Retinal pigment epithelial cell (primary cell): ENCODE results near the gene EP400.

Source experiments
- DNase-seq: peaks from one replicate; pipeline ENCODE4 v3.0.0-alpha.2; 2010; ENCODE audit warnings: low read depth
- H3K4me3 ChIP-seq: 2 replicates; pipeline ENCODE4 v1.5.1; 2011; ENCODE audit warnings: mild to moderate bottlenecking, low read length, control low read depth, moderate library complexity
- TF ChIP-seq, protein P1 (sequence below): conservative IDR thresholded peaks from 2 replicates; pipeline ENCODE4 v1.5.1; 2011; ENCODE audit warnings: low read depth, low read length, control low read depth, inconsistent platforms

EP400 gene

DNA sequence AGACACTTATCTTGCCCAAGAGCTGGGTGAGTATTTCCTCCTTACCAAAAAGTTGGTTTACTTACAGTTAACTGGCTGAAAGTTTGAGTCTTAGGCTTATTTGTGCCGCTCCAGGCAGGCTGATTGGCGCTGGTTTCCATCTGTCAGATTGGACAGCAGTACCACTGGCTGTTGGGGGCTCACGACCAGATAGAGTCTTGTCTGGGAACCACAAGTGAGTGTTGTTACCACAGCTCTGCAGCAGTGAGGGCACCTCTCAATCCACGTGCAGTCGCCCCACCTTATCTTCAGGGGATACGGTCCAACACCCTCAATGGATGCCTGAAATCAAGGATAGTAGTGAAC is 135.5 kb downstream of the EP400 start:
- TF ChIP-seq, protein P1, sequence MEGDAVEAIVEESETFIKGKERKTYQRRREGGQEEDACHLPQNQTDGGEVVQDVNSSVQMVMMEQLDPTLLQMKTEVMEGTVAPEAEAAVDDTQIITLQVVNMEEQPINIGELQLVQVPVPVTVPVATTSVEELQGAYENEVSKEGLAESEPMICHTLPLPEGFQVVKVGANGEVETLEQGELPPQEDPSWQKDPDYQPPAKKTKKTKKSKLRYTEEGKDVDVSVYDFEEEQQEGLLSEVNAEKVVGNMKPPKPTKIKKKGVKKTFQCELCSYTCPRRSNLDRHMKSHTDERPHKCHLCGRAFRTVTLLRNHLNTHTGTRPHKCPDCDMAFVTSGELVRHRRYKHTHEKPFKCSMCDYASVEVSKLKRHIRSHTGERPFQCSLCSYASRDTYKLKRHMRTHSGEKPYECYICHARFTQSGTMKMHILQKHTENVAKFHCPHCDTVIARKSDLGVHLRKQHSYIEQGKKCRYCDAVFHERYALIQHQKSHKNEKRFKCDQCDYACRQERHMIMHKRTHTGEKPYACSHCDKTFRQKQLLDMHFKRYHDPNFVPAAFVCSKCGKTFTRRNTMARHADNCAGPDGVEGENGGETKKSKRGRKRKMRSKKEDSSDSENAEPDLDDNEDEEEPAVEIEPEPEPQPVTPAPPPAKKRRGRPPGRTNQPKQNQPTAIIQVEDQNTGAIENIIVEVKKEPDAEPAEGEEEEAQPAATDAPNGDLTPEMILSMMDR: no peak
- H3K4me3 ChIP-seq: peak overlapping the region; percentile 72
- no peak for DNase-seq

DNA sequence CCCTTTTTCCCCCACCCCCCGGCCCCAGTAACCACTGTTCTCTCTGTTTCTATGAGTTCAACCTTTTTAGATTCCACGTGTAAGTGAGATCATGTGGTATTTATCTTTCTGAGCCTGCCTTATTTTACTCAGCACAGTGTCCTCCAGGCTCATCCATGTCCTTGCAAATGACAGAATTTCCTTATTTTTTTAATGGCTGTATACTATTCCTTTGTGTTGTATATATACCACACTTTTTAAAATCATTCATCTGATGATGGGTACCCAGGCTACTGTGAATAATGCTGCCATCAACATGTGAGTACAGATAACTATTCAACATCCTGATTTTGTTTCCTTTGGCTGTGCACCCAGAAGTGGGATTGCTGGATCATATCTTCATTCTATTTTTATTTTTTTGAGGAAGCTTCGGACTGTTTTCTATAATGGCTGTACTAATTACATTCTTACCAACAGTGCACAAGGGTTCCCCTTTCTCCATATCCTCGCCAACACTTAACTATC is 139.7 kb downstream of the EP400 start:
- TF ChIP-seq, protein P1: no peak
- no peak for DNase-seq
- no peak overlapping the region for H3K4me3 ChIP-seq

DNA sequence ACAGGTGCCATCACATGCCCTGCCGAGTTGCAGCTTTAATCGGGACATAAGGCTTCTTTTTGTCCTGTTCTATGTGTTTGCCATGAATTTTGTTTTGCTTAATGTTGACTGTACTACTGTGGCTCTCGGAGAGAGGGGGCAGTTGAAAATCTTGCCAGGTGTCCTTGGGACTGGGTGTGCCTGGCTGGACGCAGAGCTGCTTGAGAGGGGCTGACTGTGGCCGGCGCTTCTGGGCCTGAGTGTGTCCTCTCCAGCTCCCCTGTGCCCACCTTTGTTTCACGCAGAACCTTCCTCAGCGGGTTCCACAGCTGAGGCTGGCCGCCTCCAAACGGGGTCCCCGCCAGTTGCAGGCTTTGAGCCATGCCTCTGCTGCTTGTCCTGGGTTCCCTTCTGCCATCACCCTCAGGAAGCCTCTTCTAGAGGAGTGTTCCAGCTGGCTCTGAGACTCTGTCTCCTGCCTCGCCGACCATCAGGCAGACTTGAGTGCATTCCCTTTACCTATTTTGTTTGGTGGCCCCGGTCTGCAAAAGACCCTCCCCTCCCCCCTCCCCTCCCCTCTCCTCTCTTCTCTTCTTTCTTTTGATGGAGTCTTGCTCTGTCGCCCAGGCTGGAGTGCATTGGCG is 144.6 kb downstream of the EP400 start:
- no peak overlapping the region for H3K4me3 ChIP-seq
- no peak for DNase-seq
- TF ChIP-seq, protein P1: no peak

DNA sequence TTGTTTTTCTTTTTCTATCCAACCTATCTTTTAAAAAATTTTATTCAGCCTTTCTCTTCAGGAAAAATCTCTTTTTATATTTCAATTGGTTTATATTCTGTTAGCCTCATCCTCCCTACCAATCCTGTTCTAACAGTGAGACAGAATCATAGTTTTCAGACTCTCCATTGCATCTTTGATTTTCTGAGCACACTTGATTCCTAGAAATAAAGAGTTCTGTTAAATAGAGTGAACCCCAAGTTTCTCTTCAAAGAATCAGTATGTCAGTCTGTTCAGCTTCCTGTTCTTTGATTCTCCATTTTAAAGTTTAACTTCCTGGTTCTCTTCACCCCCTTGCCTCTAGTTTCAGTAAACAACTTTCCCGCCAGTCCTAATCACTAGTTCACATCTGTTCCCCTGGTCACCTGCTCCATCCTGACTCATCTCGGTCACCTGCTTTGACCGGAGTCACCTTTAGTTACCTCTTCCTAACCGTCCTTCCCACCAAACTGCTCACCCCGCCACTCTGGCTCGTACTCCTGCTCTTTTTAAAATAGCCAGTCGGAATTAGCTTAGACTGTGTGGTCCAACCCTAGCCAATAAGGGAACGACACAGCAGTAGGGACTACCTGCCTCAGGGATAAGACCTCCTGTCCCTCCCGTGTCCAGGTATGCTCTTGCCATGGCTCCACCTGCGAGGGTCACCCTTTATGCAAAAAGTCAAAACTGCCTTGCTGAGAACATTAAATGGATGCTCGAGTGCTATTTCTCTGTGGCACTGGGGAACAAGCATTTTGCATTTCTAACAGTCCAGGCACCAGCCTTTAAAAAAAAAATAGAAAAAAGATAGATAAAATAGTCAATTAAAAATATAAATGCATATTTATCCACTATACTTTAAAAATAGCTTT is 146.0 kb downstream of the EP400 start:
- DNase-seq: no peak
- H3K4me3 ChIP-seq: no peak overlapping the region
- TF ChIP-seq, protein P1: no peak

DNA sequence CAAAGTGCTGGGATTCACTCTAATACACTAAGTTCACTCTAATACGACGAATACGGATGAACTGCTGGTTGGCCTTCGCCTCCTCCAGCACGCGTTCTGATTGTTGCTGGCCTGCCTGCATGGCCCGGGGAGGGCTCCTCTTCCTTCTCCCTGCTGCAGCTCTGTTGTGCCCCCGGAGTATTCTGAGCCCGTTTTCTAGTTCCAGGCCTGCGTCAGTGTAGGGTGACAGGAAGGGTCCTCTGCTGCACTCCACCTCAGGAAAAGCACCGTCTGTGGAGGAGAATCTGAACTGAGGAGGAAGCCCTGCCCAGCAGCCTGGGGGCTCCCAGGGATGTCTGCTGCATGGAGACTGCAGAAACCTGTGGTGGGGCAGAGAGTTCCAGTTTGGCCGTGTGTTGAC is 150.0 kb downstream of the EP400 start:
- DNase-seq: no peak
- TF ChIP-seq, protein P1: no peak
- H3K4me3 ChIP-seq: no peak overlapping the region

GRCh38 chr12:132100306-132101065 is 150.7 kb downstream of the EP400 start:
- DNase-seq: no peak
- TF ChIP-seq, protein P1: no peak
- H3K4me3 ChIP-seq: no peak overlapping the region
